ENCODE data around the gene SELENOO. TPM values are rescaled to one million over a fixed set of nuclear protein-coding genes. Genes with fewer than 3 reads are reported as not detected.

Gene SELENOO
- total RNA-seq, 1 experiment from 2014 or later: 28.6 TPM

DNA sequence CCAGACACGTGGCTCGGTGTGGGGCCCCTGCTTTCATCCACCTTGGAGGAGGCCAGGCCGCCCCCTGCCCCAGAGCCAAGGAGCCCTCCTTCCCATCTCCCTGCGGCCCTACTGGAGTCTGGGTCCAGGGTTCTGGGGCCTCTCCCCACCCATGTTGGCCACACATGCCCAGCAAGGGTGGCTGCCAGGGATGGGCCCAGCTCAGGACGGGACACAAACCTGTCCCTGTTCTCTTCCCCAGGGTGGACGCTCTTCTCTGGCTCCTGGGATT lies 25.7 kb upstream of the SELENOO start:
- no peaks in the 10 kb centered on the region for H3K4me1 Mint-ChIP-seq (ENCODE audit: low read depth, unreplicated experiment)
- peaks cover 21% of the 10 kb centered on the region for H3K27me3 Mint-ChIP-seq (ENCODE audit: unreplicated experiment)
- H3K27ac Mint-ChIP-seq (ENCODE audit: unreplicated experiment): no peak overlapping the region
- TF ChIP-seq, protein P1, sequence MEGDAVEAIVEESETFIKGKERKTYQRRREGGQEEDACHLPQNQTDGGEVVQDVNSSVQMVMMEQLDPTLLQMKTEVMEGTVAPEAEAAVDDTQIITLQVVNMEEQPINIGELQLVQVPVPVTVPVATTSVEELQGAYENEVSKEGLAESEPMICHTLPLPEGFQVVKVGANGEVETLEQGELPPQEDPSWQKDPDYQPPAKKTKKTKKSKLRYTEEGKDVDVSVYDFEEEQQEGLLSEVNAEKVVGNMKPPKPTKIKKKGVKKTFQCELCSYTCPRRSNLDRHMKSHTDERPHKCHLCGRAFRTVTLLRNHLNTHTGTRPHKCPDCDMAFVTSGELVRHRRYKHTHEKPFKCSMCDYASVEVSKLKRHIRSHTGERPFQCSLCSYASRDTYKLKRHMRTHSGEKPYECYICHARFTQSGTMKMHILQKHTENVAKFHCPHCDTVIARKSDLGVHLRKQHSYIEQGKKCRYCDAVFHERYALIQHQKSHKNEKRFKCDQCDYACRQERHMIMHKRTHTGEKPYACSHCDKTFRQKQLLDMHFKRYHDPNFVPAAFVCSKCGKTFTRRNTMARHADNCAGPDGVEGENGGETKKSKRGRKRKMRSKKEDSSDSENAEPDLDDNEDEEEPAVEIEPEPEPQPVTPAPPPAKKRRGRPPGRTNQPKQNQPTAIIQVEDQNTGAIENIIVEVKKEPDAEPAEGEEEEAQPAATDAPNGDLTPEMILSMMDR (IDR thresholded peaks at IDR 0.05; ENCODE audit: unreplicated experiment): no peak
- no peaks in the 10 kb centered on the region for H3K9me3 Mint-ChIP-seq (ENCODE audit: low read depth, unreplicated experiment)
- CTCF ChIA-PET: interaction anchor here (0.6 kb wide), 1 partner anchor 379 kb away, joined by 4 read pairs; no protein-coding TSS in a partner anchor
- no peak for DNase-seq
- H3K36me3 Mint-ChIP-seq (ENCODE audit: insufficient read depth, unreplicated experiment): peaks cover 8% of the 10 kb centered on the region
- no TSS peak for BruUV-seq (replicated peaks)
- intact Hi-C loops (cut with micrococcal nuclease; ENCODE audit: unreplicated experiment): no loop called here
- no peak overlapping the region for H3K4me3 Mint-ChIP-seq (ENCODE audit: low read depth, unreplicated experiment)

DNA sequence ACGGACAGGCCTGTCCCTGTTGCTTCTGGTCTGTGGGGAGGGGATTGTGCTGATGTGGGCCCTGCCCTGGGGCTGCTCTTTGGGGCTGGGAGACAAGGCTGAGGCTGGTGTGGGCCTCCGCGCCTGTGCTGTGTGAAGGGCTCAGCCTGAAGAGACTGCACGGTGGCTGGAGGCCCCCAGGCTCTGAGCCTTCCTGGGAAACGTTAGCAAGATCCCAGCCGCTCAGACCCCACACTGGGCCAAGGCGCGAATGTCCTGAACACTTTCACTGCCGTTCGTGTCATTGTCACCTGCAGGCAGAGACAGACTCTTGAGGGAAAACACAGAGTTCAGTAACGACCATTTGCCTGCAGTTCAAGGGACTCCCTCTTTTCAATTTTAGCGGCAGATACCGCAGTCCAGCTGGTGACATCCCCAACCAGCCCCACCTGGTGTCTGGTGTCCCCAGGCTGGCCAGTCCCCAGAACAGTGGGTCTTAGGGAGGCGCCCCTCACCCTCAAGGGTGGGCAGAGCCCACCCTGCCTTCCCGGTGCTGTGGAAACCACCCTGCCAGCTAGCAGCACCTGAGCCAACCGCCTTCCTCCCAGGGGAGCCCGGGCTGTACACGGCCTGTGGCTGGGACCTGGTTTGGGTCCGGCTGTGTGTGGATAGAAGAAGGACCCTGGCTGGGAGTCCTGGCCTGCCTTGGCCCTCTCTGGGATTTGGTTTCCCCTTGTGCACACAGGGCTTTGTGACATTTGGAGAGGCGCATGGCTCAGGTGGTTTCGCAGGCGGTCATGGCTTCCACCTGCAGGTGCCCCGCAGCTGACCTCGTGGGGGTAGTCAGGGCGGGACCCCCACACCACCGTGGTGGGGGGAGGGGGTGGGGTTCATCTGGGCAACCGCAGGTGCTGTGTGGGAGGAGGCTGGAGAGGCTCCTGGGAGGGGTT lies 24.6 kb upstream of the SELENOO start:
- no peaks in the 10 kb centered on the region for H3K4me1 Mint-ChIP-seq (ENCODE audit: low read depth, unreplicated experiment)
- DNase-seq: no peak
- peaks cover 8% of the 10 kb centered on the region for H3K36me3 Mint-ChIP-seq (ENCODE audit: insufficient read depth, unreplicated experiment)
- intact Hi-C loops (cut with micrococcal nuclease; ENCODE audit: unreplicated experiment): no loop called here
- BruUV-seq (replicated peaks): no TSS peak
- H3K4me3 Mint-ChIP-seq (ENCODE audit: low read depth, unreplicated experiment): no peak overlapping the region
- TF ChIP-seq, protein P1 (IDR thresholded peaks at IDR 0.05; ENCODE audit: unreplicated experiment): no peak
- no peaks in the 10 kb centered on the region for H3K9me3 Mint-ChIP-seq (ENCODE audit: low read depth, unreplicated experiment)
- CTCF ChIA-PET: no interaction called here
- peaks cover 12% of the 10 kb centered on the region for H3K27me3 Mint-ChIP-seq (ENCODE audit: unreplicated experiment)
- no peak overlapping the region for H3K27ac Mint-ChIP-seq (ENCODE audit: unreplicated experiment)

DNA sequence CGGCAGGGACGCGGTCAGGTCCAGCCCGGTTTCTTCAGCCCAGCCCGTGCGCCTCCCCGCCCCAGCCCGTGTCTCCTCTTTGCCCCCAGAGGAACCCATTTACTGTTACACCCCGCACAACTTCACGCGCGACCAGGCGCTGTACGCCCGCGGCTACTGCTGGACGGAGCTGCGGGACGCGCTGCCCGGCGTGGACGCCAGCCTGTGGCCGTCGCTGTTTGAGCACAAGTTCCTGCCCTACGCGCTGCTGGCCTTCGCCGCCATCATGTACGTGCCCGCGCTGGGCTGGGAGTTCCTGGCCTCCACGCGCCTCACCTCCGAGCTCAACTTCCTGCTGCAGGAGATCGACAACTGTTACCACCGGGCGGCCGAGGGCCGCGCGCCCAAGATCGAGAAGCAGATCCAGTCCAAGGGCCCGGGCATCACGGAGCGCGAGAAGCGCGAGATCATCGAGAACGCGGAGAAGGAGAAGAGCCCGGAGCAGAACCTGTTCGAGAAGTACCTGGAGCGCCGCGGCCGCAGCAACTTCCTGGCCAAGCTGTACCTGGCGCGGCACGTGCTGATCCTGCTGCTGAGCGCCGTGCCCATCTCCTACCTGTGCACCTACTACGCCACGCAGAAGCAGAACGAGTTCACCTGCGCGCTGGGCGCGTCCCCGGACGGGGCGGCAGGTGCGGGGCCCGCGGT lies 23.8 kb upstream of the SELENOO start:
- H3K27ac Mint-ChIP-seq (ENCODE audit: unreplicated experiment): no peak overlapping the region
- DNase-seq: no peak
- peaks cover 7% of the 10 kb centered on the region for H3K36me3 Mint-ChIP-seq (ENCODE audit: insufficient read depth, unreplicated experiment)
- no peak overlapping the region for H3K4me3 Mint-ChIP-seq (ENCODE audit: low read depth, unreplicated experiment)
- BruUV-seq (replicated peaks): no TSS peak
- H3K9me3 Mint-ChIP-seq (ENCODE audit: low read depth, unreplicated experiment): no peaks in the 10 kb centered on the region
- peaks cover 4% of the 10 kb centered on the region for H3K27me3 Mint-ChIP-seq (ENCODE audit: unreplicated experiment)
- H3K4me1 Mint-ChIP-seq (ENCODE audit: low read depth, unreplicated experiment): no peaks in the 10 kb centered on the region
- intact Hi-C loops (cut with micrococcal nuclease; ENCODE audit: unreplicated experiment): no loop called here
- TF ChIP-seq, protein P1 (IDR thresholded peaks at IDR 0.05; ENCODE audit: unreplicated experiment): no peak
- CTCF ChIA-PET: no interaction called here

DNA sequence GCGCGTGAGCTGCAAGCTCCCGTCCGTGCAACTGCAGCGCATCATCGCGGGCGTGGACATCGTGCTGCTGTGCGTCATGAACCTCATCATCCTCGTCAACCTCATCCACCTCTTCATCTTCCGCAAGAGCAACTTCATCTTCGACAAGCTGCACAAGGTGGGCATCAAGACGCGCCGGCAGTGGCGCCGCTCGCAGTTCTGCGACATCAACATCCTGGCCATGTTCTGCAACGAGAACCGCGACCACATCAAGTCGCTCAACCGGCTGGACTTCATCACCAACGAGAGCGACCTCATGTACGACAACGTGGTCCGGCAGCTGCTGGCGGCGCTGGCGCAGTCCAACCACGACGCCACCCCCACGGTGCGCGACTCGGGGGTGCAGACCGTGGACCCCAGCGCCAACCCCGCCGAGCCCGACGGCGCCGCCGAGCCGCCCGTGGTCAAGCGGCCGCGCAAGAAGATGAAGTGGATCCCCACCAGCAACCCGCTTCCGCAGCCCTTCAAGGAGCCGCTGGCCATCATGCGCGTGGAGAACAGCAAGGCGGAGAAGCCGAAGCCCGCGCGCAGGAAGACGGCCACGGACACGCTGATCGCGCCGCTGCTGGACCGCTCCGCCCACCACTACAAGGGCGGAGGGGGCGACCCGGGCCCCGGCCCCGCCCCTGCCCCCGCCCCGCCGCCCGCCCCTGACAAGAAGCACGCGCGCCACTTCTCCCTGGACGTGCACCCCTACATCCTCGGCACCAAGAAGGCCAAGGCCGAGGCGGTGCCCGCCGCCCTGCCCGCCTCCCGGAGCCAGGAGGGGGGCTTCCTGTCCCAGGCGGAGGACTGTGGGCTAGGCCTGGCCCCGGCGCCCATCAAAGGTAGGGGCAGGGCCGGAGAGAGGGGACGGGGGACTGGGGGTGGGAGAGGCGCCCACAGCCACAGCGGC lies 23.0 kb upstream of the SELENOO start:
- CTCF ChIA-PET: no interaction called here

More for the DNA sequence above, 23.0 kb upstream of the SELENOO start:
- Mint-ChIP-seq H3K4me1 (ENCODE audit: low read depth, unreplicated experiment) (no peaks in the 10 kb centered on the region), H3K27ac (ENCODE audit: unreplicated experiment) (no peak overlapping the region), H3K4me3 (ENCODE audit: low read depth, unreplicated experiment) (no peak overlapping the region), H3K36me3 (ENCODE audit: insufficient read depth, unreplicated experiment) (peaks cover 7% of the 10 kb centered on the region), H3K27me3 (ENCODE audit: unreplicated experiment) (no peaks in the 10 kb centered on the region), H3K9me3 (ENCODE audit: low read depth, unreplicated experiment) (no peaks in the 10 kb centered on the region)
- DNase-seq: no peak
- intact Hi-C loops (cut with micrococcal nuclease; ENCODE audit: unreplicated experiment): no loop called here
- TF ChIP-seq, protein P1 (IDR thresholded peaks at IDR 0.05; ENCODE audit: unreplicated experiment): no peak
- no TSS peak for BruUV-seq (replicated peaks)

Measured in Calu3 (cell line).